ENCODE measurements around the gene INO80C. TPM values are rescaled to one million over a fixed set of nuclear protein-coding genes. Genes with fewer than 3 reads are reported as not detected.

Gene INO80C
- total RNA-seq, 4 donors from 2014 or later: 5.3 to 6.4 (median 5.5) TPM

DNA sequence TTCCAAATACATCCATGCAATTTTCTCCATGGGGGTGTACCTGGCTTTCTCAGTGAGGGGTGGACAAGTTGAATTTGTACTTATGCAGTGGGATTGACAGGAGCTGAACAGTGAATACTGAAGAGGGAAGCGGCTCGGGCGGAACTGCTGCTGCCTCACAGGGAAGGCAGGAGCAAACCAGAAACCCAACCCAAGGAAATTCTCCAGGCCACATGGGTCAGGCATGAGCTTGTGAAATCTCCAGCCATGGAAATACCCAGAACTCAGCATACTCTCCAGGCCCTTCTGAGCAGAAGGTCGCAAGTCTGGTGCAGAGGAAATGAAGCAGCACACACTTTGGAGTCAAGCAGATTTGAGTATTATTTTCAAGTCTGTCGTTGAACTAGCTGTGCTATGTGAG, 26.5 kb upstream of the INO80C start:
- Histone ChIP-seq H3K27ac (peak overlapping the region in 2 of 4 donors; percentile 34 to 43), H3K36me3 (no peaks in the 10 kb centered on the region), H3K27me3 (no peaks in the 10 kb centered on the region), H3K4me1 (peaks cover 15 to 28% of the 10 kb centered on the region in 2 donors), H3K4me3 (no peak overlapping the region), H3K9me3 (no peaks in the 10 kb centered on the region)
- TF ChIP-seq, protein P1, sequence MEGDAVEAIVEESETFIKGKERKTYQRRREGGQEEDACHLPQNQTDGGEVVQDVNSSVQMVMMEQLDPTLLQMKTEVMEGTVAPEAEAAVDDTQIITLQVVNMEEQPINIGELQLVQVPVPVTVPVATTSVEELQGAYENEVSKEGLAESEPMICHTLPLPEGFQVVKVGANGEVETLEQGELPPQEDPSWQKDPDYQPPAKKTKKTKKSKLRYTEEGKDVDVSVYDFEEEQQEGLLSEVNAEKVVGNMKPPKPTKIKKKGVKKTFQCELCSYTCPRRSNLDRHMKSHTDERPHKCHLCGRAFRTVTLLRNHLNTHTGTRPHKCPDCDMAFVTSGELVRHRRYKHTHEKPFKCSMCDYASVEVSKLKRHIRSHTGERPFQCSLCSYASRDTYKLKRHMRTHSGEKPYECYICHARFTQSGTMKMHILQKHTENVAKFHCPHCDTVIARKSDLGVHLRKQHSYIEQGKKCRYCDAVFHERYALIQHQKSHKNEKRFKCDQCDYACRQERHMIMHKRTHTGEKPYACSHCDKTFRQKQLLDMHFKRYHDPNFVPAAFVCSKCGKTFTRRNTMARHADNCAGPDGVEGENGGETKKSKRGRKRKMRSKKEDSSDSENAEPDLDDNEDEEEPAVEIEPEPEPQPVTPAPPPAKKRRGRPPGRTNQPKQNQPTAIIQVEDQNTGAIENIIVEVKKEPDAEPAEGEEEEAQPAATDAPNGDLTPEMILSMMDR (IDR thresholded peaks at IDR 0.05 in 4 of 5, conservative IDR thresholded peaks at IDR 0.05 in 1 of 5): no peak
- TF ChIP-seq POLR2A (IDR thresholded peaks at IDR 0.05): no peak
- DNase-seq (peak; percentile 9 to 26), ATAC-seq (peak in 1 of 2 donors; percentile 42)
- intact Hi-C loops (cut with DNase I; ENCODE audit: low total_unique reads) (no loop called here), in situ Hi-C loops (cut with MboI; ENCODE audit: low sequenced_read_pairs in 4 of 4) (no loop called here)

DNA sequence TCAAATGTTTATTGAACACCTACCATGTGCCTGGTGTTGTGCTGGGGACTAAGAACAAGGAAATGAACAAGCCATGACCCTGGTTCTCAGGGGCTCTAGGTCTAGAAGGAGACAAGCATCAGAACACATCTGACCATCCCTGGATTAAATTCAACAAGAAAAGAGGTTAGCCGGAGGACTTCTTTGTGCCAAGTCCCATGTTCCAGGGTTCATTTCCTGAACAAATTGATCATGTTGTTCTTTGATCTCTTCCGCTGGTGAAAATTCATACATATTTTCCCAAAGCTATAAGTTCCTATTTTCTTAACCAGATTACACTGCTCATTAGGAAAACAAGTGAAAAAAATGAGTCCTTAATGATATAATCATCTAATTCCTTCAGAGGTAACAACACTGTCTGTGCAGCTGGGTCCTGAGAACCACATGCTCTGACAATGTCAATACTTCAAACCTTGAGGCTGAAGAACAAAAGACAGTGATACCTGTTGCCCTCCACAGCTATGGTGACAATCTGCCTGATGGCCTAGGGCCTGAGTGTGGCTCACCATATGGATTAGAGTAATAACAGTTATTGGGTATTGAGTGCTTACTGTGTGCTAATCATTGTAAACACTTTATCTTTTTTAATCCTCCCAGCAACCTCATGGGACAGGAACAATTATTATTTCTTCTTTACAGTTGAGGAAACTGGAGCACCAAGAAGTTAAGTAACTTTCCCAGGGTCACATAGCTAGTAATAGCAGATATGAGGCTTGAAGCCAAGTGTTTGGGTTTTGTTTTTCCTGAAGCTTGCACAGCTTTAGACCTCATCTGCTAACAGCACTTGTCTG, 24.6 kb upstream of the INO80C start:
- ATAC-seq (no peak), DNase-seq (no peak)
- H3K4me1 ChIP-seq: peaks cover 15 to 28% of the 10 kb centered on the region in 2 donors
- H3K9me3 ChIP-seq: no peaks in the 10 kb centered on the region
- H3K4me3 ChIP-seq: no peak overlapping the region
- intact Hi-C loops (cut with DNase I; ENCODE audit: low total_unique reads) (no loop called here), in situ Hi-C loops (cut with MboI; ENCODE audit: low sequenced_read_pairs in 4 of 4) (no loop called here)
- peak overlapping the region in 3 of 4 donors; percentile 7 to 43 (median 34) for H3K27ac ChIP-seq
- H3K36me3 ChIP-seq: no peaks in the 10 kb centered on the region
- H3K27me3 ChIP-seq: no peaks in the 10 kb centered on the region
- TF ChIP-seq, protein P1 (IDR thresholded peaks at IDR 0.05 in 4 of 5, conservative IDR thresholded peaks at IDR 0.05 in 1 of 5): no peak
- TF ChIP-seq POLR2A (IDR thresholded peaks at IDR 0.05): no peak

DNA sequence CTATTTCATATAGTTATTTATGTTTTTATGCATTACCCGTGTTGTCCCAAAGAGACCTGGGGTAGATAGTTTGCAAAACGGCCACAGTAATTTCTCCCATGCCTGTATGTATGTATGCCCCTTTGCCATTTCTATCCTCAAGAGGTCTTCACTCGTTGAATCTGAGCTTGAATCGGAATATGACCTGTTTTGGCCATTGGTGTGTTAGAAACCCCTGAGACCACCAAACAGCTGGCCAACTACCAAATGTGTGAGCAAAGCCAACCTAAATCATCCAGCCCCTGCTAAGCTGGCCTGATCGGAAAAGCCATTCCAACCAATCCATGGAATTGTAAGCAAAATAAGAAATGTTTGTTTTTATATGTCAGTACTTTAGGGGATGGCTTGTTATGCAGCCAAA, 23.4 kb upstream of the INO80C start:
- Histone ChIP-seq H3K9me3 (no peaks in the 10 kb centered on the region), H3K36me3 (no peaks in the 10 kb centered on the region), H3K4me3 (no peak overlapping the region), H3K27ac (no peak overlapping the region), H3K4me1 (peaks cover 12 to 24% of the 10 kb centered on the region in 2 donors), H3K27me3 (no peaks in the 10 kb centered on the region)
- intact Hi-C loops (cut with DNase I; ENCODE audit: low total_unique reads): no loop called here
- TF ChIP-seq, protein P1 (IDR thresholded peaks at IDR 0.05 in 4 of 5, conservative IDR thresholded peaks at IDR 0.05 in 1 of 5): no peak
- no peak for TF ChIP-seq POLR2A (IDR thresholded peaks at IDR 0.05)
- no peak for DNase-seq
- in situ Hi-C loops (cut with MboI; ENCODE audit: low sequenced_read_pairs in 4 of 4): no loop called here
- no peak for ATAC-seq

DNA sequence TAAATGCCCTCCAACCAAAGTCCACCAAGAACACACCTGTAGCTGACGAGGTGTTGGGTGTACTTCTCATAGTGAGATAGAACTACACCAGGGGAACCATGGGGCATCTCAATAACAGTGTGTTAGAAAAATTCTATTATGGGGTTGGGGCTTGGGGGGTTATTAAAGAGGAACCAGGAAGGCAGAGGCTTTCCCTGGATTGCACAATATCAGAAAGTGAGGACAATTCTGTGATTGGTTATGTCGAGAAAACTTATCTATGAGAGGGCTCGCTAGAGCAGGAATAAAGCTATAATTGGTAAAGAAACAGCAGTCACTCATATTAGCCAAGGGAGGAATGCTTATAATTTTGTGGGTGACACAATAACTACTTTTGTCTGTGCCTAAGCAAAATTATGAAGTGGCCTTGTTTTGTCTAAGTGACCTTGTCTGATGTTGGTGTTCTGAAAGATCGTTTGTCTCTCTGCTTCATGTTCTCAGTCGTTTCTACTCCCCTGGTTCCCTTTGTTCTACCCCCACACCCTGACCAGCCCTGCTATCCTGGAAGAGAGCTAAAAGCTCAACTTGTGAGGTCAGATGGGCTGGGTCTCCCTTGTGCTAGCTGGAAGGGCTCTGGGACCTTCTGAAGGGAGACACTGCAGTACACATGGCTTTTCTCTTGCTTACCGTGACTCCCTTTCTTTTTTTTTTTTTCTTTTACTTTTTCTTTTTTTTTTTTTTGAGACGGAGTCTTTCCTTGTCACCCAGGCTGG, 21.6 kb upstream of the INO80C start:
- intact Hi-C loops (cut with DNase I; ENCODE audit: low total_unique reads): no loop called here
- Histone ChIP-seq H3K4me3 (no peak overlapping the region), H3K9me3 (no peaks in the 10 kb centered on the region), H3K27me3 (no peaks in the 10 kb centered on the region), H3K36me3 (no peaks in the 10 kb centered on the region), H3K27ac (no peak overlapping the region), H3K4me1 (peaks cover 6 to 25% of the 10 kb centered on the region in 2 donors)
- in situ Hi-C loops (cut with MboI; ENCODE audit: low sequenced_read_pairs in 4 of 4): no loop called here
- no peak for TF ChIP-seq POLR2A (IDR thresholded peaks at IDR 0.05)
- TF ChIP-seq, protein P1 (IDR thresholded peaks at IDR 0.05 in 4 of 5, conservative IDR thresholded peaks at IDR 0.05 in 1 of 5): no peak
- DNase-seq (no peak), ATAC-seq (no peak)

Measured in gastrocnemius medialis (tissue), 4 donors.